Measurements from ENCODE around the gene MED13.

GRCh38 chr17:61955619-61956018, 109.5 kb downstream of the MED13 start:
- TF ChIP-seq CTCF (IDR thresholded peaks at IDR 0.05): no peak
- TF ChIP-seq TAF1 (IDR thresholded peaks at IDR 0.05; ENCODE audit: borderline replicate concordance, low read depth, low read length): no peak
- TF ChIP-seq GABPA (IDR thresholded peaks at IDR 0.05; ENCODE audit: low read depth): no peak
- no peak for TF ChIP-seq EP300 (IDR thresholded peaks at IDR 0.05; ENCODE audit: borderline replicate concordance in 1 of 2, low read depth in 1 of 2, low read length in 1 of 2)
- no peak for TF ChIP-seq FOXJ3 (CRISPR knock-in tag; IDR thresholded peaks at IDR 0.05)

Measured in SK-N-SH (cell line).